ENCODE measurements around the gene MUC7.
"Not testable (repeated sequence)": the region's sequence is repeated elsewhere in the genome, so short reads cannot be mapped to it uniquely, and the experiment has no call there.

The MUC7 gene

DNA sequence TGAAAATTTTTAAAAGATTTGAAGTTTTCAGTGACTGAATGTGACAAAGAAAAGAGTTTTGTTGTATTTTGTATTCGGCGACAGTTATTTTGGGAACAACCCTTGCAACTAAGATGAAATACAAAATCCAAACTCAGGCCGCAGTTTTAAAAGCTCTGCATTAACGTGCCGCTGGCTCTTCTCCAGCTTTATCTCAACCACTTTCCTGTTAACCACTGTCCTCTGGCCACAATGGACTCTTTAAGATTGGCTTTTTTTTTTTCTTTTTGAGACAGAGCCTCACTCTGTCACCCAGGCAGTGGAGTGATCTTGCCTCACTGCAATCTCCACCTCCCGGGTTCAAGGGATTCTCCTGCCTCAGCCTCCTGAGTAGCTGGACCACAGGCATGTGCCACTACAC is 24.2 kb downstream of the MUC7 start:
- Histone ChIP-seq H3K4me1 (ENCODE audit: control insufficient read depth in 1 of 2, insufficient read depth in 2 of 2, low read length in 2 of 2) (no peaks in the 10 kb centered on the region), H3K4me3 (ENCODE audit: low read depth in 1 of 2, low read length in 2 of 2) (no peak overlapping the region), H3K36me3 (ENCODE audit: control insufficient read depth in 1 of 2, insufficient read depth in 2 of 2, low read length in 2 of 2) (no peaks in the 10 kb centered on the region), H3K9me3 (ENCODE audit: control insufficient read depth in 1 of 2, low read length in 2 of 2) (no peaks in the 10 kb centered on the region), H3K27me3 (ENCODE audit: control insufficient read depth in 1 of 2, insufficient read depth in 2 of 2, low read length in 2 of 2) (no peaks in the 10 kb centered on the region), H3K27ac (ENCODE audit: low read depth, low read length) (no peak overlapping the region), H3K9ac (ENCODE audit: low read depth in 1 of 2, low read length in 2 of 2) (no peak overlapping the region)

GRCh38 chr4:70501838-70502237 is 29.8 kb downstream of the MUC7 start:
- H3K27me3 ChIP-seq (ENCODE audit: control insufficient read depth in 1 of 2, insufficient read depth in 2 of 2, low read length in 2 of 2); H3K9ac ChIP-seq (ENCODE audit: low read depth in 1 of 2, low read length in 2 of 2); H3K27ac ChIP-seq (ENCODE audit: low read depth, low read length): not testable (repeated sequence)

GRCh38 chr4:70504733-70505132 is 32.7 kb downstream of the MUC7 start:
- no peaks in the 10 kb centered on the region for H3K4me1 ChIP-seq (ENCODE audit: control insufficient read depth in 1 of 2, insufficient read depth in 2 of 2, low read length in 2 of 2)
- no peak overlapping the region for H3K9ac ChIP-seq (ENCODE audit: low read depth in 1 of 2, low read length in 2 of 2)
- no peaks in the 10 kb centered on the region for H3K9me3 ChIP-seq (ENCODE audit: control insufficient read depth in 1 of 2, low read length in 2 of 2)
- no peak overlapping the region for H3K27ac ChIP-seq (ENCODE audit: low read depth, low read length)
- H3K27me3 ChIP-seq (ENCODE audit: control insufficient read depth in 1 of 2, insufficient read depth in 2 of 2, low read length in 2 of 2): no peaks in the 10 kb centered on the region
- H3K36me3 ChIP-seq (ENCODE audit: control insufficient read depth in 1 of 2, insufficient read depth in 2 of 2, low read length in 2 of 2): no peaks in the 10 kb centered on the region
- no peak overlapping the region for H3K4me3 ChIP-seq (ENCODE audit: low read depth in 1 of 2, low read length in 2 of 2)

More at GRCh38 chr4:70501838-70502237, 29.8 kb downstream of the MUC7 start:
- not testable (repeated sequence) for H3K36me3 ChIP-seq (ENCODE audit: control insufficient read depth in 1 of 2, insufficient read depth in 2 of 2, low read length in 2 of 2); H3K9me3 ChIP-seq (ENCODE audit: control insufficient read depth in 1 of 2, low read length in 2 of 2); H3K4me1 ChIP-seq (ENCODE audit: control insufficient read depth in 1 of 2, insufficient read depth in 2 of 2, low read length in 2 of 2); H3K4me3 ChIP-seq (ENCODE audit: low read depth in 1 of 2, low read length in 2 of 2)

DNA sequence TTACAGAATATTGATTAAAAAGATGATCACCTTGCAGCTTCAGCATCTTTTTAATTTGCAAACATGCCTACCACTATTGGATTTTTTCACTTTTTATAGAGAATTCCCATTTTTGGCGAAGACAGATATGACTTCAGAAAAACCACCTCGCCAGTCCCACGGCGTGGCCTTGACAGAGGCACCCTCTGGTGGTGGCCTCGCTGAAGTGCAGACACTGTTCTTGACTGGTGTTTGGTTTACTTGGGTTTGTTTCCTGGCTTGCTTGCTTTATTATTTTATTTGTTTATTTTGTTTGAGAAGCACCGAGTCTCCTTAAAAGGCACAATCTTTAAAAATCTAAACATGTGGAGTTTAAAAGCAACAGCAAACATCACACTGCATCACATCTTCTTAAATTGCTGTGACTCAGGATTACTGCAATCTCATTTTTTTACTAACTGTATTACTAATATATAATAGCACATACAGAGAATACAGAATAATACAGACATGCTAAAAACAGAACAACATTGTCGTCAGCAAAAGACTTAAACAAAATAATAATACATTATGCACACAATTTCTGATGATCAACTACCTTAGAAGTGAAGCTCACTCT is 33.3 kb downstream of the MUC7 start:
- no peak overlapping the region for H3K27ac ChIP-seq (ENCODE audit: low read depth, low read length)
- no peaks in the 10 kb centered on the region for H3K27me3 ChIP-seq (ENCODE audit: control insufficient read depth in 1 of 2, insufficient read depth in 2 of 2, low read length in 2 of 2)
- no peak overlapping the region for H3K4me3 ChIP-seq (ENCODE audit: low read depth in 1 of 2, low read length in 2 of 2)
- H3K9ac ChIP-seq (ENCODE audit: low read depth in 1 of 2, low read length in 2 of 2): no peak overlapping the region
- H3K36me3 ChIP-seq (ENCODE audit: control insufficient read depth in 1 of 2, insufficient read depth in 2 of 2, low read length in 2 of 2): no peaks in the 10 kb centered on the region
- no peaks in the 10 kb centered on the region for H3K9me3 ChIP-seq (ENCODE audit: control insufficient read depth in 1 of 2, low read length in 2 of 2)
- H3K4me1 ChIP-seq (ENCODE audit: control insufficient read depth in 1 of 2, insufficient read depth in 2 of 2, low read length in 2 of 2): no peaks in the 10 kb centered on the region

- Histone ChIP-seq H3K4me1 (ENCODE audit: control insufficient read depth in 1 of 2, insufficient read depth in 2 of 2, low read length in 2 of 2) (no peaks in the 10 kb centered on the region), H3K9ac (ENCODE audit: low read depth in 1 of 2, low read length in 2 of 2) (no peak overlapping the region), H3K36me3 (ENCODE audit: control insufficient read depth in 1 of 2, insufficient read depth in 2 of 2, low read length in 2 of 2) (no peaks in the 10 kb centered on the region), H3K9me3 (ENCODE audit: control insufficient read depth in 1 of 2, low read length in 2 of 2) (no peaks in the 10 kb centered on the region), H3K27me3 (ENCODE audit: control insufficient read depth in 1 of 2, insufficient read depth in 2 of 2, low read length in 2 of 2) (no peaks in the 10 kb centered on the region), H3K27ac (ENCODE audit: low read depth, low read length) (no peak overlapping the region), H3K4me3 (ENCODE audit: low read depth in 1 of 2, low read length in 2 of 2) (no peak overlapping the region)
These were observed 36.8 kb downstream of the MUC7 start for GRCh38 chr4:70508801-70509200.

- Histone ChIP-seq H3K36me3 (ENCODE audit: control insufficient read depth in 1 of 2, insufficient read depth in 2 of 2, low read length in 2 of 2) (no peaks in the 10 kb centered on the region), H3K27ac (ENCODE audit: low read depth, low read length) (no peak overlapping the region), H3K9me3 (ENCODE audit: control insufficient read depth in 1 of 2, low read length in 2 of 2) (no peaks in the 10 kb centered on the region), H3K4me3 (ENCODE audit: low read depth in 1 of 2, low read length in 2 of 2) (no peak overlapping the region), H3K27me3 (ENCODE audit: control insufficient read depth in 1 of 2, insufficient read depth in 2 of 2, low read length in 2 of 2) (no peaks in the 10 kb centered on the region), H3K4me1 (ENCODE audit: control insufficient read depth in 1 of 2, insufficient read depth in 2 of 2, low read length in 2 of 2) (no peaks in the 10 kb centered on the region), H3K9ac (ENCODE audit: low read depth in 1 of 2, low read length in 2 of 2) (no peak overlapping the region)
These were observed 39.4 kb downstream of the MUC7 start for GRCh38 chr4:70511365-70511764.

GRCh38 chr4:70515367-70516250 is 43.6 kb downstream of the MUC7 start:
- no peaks in the 10 kb centered on the region for H3K27me3 ChIP-seq (ENCODE audit: control insufficient read depth in 1 of 2, insufficient read depth in 2 of 2, low read length in 2 of 2)

DNA sequence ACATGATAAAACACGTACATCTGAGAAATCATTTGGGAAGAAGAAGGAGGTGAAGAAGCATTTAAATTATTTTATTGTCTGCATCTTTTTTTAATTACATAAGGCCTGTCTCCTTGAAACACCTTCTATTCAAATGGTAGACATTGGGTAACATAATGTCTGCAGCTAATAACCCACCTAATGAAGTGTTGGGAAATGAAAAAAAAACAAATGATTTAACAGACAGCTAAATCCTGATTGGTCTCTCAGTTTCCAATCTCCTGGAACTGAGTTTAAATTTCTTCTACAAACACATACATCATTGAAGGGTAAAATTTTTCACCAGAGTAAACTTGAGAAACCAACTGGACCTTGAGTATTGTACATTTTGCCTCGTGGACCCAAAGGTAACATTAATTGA is 46.3 kb downstream of the MUC7 start, which contains the start of gene AMTN:
TSS of gene AMTN (plus strand) at position 301 of the 400 bp plus-strand sequence. CDS start 209 bp downstream, outside the sequence.
- Histone ChIP-seq H3K4me3 (ENCODE audit: low read depth in 1 of 2, low read length in 2 of 2) (no peak within 1 kb of the TSS), H3K27me3 (ENCODE audit: control insufficient read depth in 1 of 2, insufficient read depth in 2 of 2, low read length in 2 of 2) (no peaks in the 10 kb centered on the region), H3K27ac (ENCODE audit: low read depth, low read length) (no peak within 1 kb of the TSS), H3K9me3 (ENCODE audit: control insufficient read depth in 1 of 2, low read length in 2 of 2) (no peaks in the 10 kb centered on the region), H3K36me3 (ENCODE audit: control insufficient read depth in 1 of 2, insufficient read depth in 2 of 2, low read length in 2 of 2) (no peaks in the 10 kb centered on the region), H3K4me1 (ENCODE audit: control insufficient read depth in 1 of 2, insufficient read depth in 2 of 2, low read length in 2 of 2) (no peaks in the 10 kb centered on the region), H3K9ac (ENCODE audit: low read depth in 1 of 2, low read length in 2 of 2) (no peak within 1 kb of the TSS)

More at GRCh38 chr4:70515367-70516250, 43.6 kb downstream of the MUC7 start:
- H3K4me1 ChIP-seq (ENCODE audit: control insufficient read depth in 1 of 2, insufficient read depth in 2 of 2, low read length in 2 of 2): no peaks in the 10 kb centered on the region
- no peaks in the 10 kb centered on the region for H3K9me3 ChIP-seq (ENCODE audit: control insufficient read depth in 1 of 2, low read length in 2 of 2)
- no peaks in the 10 kb centered on the region for H3K36me3 ChIP-seq (ENCODE audit: control insufficient read depth in 1 of 2, insufficient read depth in 2 of 2, low read length in 2 of 2)
- H3K4me3 ChIP-seq (ENCODE audit: low read depth in 1 of 2, low read length in 2 of 2): no peak overlapping the region
- H3K27ac ChIP-seq (ENCODE audit: low read depth, low read length): no peak overlapping the region
- no peak overlapping the region for H3K9ac ChIP-seq (ENCODE audit: low read depth in 1 of 2, low read length in 2 of 2)

DNA sequence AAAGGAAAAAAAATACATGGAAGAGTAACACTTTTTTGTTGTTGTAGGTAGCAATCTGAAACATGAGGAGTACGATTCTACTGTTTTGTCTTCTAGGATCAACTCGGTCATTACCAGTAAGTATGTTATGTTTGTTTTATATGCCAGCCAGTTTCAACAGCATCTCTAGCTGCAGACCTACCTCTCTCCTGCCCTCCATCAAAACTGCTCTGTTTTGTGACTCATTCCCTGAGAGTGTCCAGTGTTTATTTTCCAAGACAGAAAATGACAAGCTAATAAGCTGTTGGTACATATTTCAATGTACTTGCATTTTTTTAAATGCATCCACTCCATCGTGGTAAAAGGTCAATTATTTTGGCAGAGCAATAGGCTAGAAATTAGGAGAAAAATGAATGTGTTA is 46.7 kb downstream of the MUC7 start:
- Histone ChIP-seq H3K27me3 (ENCODE audit: control insufficient read depth in 1 of 2, insufficient read depth in 2 of 2, low read length in 2 of 2) (no peaks in the 10 kb centered on the region), H3K4me1 (ENCODE audit: control insufficient read depth in 1 of 2, insufficient read depth in 2 of 2, low read length in 2 of 2) (no peaks in the 10 kb centered on the region), H3K4me3 (ENCODE audit: low read depth in 1 of 2, low read length in 2 of 2) (no peak overlapping the region), H3K9ac (ENCODE audit: low read depth in 1 of 2, low read length in 2 of 2) (no peak overlapping the region), H3K27ac (ENCODE audit: low read depth, low read length) (no peak overlapping the region), H3K36me3 (ENCODE audit: control insufficient read depth in 1 of 2, insufficient read depth in 2 of 2, low read length in 2 of 2) (no peaks in the 10 kb centered on the region), H3K9me3 (ENCODE audit: control insufficient read depth in 1 of 2, low read length in 2 of 2) (no peaks in the 10 kb centered on the region)

DNA sequence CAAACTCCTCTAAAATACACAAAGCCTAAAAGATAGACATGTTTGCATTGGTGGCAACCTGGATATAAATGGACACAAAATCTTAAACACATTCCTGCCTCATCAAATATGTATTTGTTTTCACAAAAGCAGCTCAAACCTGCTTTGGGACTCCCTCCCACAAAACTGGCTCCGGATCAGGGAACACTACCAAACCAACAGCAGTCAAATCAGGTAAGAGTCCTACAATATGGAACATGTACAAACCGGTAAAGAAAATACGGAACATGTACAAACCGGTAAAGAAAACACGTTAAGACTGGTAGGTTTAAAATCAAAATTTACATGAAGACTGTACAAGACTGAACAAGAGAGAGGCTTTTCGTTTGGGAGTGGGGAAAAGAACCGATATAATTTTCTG is 50.6 kb downstream of the MUC7 start:
- no peaks in the 10 kb centered on the region for H3K27me3 ChIP-seq (ENCODE audit: control insufficient read depth in 1 of 2, insufficient read depth in 2 of 2, low read length in 2 of 2)
- no peaks in the 10 kb centered on the region for H3K9me3 ChIP-seq (ENCODE audit: control insufficient read depth in 1 of 2, low read length in 2 of 2)
- no peak overlapping the region for H3K27ac ChIP-seq (ENCODE audit: low read depth, low read length)
- H3K4me1 ChIP-seq (ENCODE audit: control insufficient read depth in 1 of 2, insufficient read depth in 2 of 2, low read length in 2 of 2): no peaks in the 10 kb centered on the region
- H3K4me3 ChIP-seq (ENCODE audit: low read depth in 1 of 2, low read length in 2 of 2): no peak overlapping the region
- no peak overlapping the region for H3K9ac ChIP-seq (ENCODE audit: low read depth in 1 of 2, low read length in 2 of 2)
- no peaks in the 10 kb centered on the region for H3K36me3 ChIP-seq (ENCODE audit: control insufficient read depth in 1 of 2, insufficient read depth in 2 of 2, low read length in 2 of 2)
